Measurements from ENCODE around the gene SPDYE4. TPM values are rescaled to one million over a fixed set of nuclear protein-coding genes. Genes with fewer than 3 reads are reported as not detected.

The SPDYE4 gene
- total RNA-seq, 1 experiment from 2014 or later, result not detected

DNA sequence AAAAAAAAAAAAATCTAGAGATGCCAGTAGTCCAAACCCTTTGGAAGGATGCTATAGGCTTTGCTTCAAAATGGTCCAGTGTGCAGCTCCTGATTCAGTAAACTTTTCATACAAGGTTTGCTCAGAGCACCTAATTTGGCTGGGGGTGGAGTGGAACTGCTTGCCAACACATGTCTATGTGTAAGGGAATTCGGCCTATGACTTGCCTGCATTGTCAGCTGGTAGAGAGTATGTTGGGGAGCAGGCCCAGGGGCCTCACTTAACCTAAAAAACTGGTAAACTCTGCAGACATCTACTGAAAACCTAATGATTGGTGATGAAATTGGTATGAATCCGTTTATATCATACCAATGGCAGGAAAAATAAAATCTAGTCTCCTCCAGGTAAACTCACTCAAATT, 42.3 kb upstream of the SPDYE4 start:
- TF ChIP-seq, protein P1, sequence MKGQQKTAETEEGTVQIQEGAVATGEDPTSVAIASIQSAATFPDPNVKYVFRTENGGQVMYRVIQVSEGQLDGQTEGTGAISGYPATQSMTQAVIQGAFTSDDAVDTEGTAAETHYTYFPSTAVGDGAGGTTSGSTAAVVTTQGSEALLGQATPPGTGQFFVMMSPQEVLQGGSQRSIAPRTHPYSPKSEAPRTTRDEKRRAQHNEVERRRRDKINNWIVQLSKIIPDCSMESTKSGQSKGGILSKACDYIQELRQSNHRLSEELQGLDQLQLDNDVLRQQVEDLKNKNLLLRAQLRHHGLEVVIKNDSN (CRISPR knock-in tag; IDR thresholded peaks at IDR 0.05), result no peak
- TF ChIP-seq NR2C2 (CRISPR knock-in tag; IDR thresholded peaks at IDR 0.05), result no peak
- TF ChIP-seq, protein P2, sequence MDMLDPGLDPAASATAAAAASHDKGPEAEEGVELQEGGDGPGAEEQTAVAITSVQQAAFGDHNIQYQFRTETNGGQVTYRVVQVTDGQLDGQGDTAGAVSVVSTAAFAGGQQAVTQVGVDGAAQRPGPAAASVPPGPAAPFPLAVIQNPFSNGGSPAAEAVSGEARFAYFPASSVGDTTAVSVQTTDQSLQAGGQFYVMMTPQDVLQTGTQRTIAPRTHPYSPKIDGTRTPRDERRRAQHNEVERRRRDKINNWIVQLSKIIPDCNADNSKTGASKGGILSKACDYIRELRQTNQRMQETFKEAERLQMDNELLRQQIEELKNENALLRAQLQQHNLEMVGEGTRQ (CRISPR knock-in tag; IDR thresholded peaks at IDR 0.05), result no peak
- TF ChIP-seq KAT7 (CRISPR knock-in tag; IDR thresholded peaks at IDR 0.05; ENCODE audit: borderline replicate concordance), result no peak
- TF ChIP-seq, protein P3, sequence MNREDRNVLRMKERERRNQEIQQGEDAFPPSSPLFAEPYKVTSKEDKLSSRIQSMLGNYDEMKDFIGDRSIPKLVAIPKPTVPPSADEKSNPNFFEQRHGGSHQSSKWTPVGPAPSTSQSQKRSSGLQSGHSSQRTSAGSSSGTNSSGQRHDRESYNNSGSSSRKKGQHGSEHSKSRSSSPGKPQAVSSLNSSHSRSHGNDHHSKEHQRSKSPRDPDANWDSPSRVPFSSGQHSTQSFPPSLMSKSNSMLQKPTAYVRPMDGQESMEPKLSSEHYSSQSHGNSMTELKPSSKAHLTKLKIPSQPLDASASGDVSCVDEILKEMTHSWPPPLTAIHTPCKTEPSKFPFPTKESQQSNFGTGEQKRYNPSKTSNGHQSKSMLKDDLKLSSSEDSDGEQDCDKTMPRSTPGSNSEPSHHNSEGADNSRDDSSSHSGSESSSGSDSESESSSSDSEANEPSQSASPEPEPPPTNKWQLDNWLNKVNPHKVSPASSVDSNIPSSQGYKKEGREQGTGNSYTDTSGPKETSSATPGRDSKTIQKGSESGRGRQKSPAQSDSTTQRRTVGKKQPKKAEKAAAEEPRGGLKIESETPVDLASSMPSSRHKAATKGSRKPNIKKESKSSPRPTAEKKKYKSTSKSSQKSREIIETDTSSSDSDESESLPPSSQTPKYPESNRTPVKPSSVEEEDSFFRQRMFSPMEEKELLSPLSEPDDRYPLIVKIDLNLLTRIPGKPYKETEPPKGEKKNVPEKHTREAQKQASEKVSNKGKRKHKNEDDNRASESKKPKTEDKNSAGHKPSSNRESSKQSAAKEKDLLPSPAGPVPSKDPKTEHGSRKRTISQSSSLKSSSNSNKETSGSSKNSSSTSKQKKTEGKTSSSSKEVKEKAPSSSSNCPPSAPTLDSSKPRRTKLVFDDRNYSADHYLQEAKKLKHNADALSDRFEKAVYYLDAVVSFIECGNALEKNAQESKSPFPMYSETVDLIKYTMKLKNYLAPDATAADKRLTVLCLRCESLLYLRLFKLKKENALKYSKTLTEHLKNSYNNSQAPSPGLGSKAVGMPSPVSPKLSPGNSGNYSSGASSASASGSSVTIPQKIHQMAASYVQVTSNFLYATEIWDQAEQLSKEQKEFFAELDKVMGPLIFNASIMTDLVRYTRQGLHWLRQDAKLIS (CRISPR knock-in tag; IDR thresholded peaks at IDR 0.05; ENCODE audit: borderline replicate concordance), result no peak
- TF ChIP-seq, protein P4, sequence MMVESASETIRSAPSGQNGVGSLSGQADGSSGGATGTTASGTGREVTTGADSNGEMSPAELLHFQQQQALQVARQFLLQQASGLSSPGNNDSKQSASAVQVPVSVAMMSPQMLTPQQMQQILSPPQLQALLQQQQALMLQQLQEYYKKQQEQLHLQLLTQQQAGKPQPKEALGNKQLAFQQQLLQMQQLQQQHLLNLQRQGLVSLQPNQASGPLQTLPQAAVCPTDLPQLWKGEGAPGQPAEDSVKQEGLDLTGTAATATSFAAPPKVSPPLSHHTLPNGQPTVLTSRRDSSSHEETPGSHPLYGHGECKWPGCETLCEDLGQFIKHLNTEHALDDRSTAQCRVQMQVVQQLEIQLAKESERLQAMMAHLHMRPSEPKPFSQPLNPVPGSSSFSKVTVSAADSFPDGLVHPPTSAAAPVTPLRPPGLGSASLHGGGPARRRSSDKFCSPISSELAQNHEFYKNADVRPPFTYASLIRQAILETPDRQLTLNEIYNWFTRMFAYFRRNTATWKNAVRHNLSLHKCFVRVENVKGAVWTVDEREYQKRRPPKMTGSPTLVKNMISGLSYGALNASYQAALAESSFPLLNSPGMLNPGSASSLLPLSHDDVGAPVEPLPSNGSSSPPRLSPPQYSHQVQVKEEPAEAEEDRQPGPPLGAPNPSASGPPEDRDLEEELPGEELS (CRISPR knock-in tag; IDR thresholded peaks at IDR 0.05), result no peak
- TF ChIP-seq, protein P5, sequence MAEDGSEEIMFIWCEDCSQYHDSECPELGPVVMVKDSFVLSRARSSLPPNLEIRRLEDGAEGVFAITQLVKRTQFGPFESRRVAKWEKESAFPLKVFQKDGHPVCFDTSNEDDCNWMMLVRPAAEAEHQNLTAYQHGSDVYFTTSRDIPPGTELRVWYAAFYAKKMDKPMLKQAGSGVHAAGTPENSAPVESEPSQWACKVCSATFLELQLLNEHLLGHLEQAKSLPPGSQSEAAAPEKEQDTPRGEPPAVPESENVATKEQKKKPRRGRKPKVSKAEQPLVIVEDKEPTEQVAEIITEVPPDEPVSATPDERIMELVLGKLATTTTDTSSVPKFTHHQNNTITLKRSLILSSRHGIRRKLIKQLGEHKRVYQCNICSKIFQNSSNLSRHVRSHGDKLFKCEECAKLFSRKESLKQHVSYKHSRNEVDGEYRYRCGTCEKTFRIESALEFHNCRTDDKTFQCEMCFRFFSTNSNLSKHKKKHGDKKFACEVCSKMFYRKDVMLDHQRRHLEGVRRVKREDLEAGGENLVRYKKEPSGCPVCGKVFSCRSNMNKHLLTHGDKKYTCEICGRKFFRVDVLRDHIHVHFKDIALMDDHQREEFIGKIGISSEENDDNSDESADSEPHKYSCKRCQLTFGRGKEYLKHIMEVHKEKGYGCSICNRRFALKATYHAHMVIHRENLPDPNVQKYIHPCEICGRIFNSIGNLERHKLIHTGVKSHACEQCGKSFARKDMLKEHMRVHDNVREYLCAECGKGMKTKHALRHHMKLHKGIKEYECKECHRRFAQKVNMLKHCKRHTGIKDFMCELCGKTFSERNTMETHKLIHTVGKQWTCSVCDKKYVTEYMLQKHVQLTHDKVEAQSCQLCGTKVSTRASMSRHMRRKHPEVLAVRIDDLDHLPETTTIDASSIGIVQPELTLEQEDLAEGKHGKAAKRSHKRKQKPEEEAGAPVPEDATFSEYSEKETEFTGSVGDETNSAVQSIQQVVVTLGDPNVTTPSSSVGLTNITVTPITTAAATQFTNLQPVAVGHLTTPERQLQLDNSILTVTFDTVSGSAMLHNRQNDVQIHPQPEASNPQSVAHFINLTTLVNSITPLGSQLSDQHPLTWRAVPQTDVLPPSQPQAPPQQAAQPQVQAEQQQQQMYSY (CRISPR knock-in tag; IDR thresholded peaks at IDR 0.05), result no peak
- TF ChIP-seq, protein P6, sequence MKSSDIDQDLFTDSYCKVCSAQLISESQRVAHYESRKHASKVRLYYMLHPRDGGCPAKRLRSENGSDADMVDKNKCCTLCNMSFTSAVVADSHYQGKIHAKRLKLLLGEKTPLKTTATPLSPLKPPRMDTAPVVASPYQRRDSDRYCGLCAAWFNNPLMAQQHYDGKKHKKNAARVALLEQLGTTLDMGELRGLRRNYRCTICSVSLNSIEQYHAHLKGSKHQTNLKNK (CRISPR knock-in tag; IDR thresholded peaks at IDR 0.05), result no peak
- TF ChIP-seq, protein P7, sequence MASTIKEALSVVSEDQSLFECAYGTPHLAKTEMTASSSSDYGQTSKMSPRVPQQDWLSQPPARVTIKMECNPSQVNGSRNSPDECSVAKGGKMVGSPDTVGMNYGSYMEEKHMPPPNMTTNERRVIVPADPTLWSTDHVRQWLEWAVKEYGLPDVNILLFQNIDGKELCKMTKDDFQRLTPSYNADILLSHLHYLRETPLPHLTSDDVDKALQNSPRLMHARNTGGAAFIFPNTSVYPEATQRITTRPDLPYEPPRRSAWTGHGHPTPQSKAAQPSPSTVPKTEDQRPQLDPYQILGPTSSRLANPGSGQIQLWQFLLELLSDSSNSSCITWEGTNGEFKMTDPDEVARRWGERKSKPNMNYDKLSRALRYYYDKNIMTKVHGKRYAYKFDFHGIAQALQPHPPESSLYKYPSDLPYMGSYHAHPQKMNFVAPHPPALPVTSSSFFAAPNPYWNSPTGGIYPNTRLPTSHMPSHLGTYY (CRISPR knock-in tag; IDR thresholded peaks at IDR 0.05), result no peak
- no peak for TF ChIP-seq NFYB (CRISPR knock-in tag; conservative IDR thresholded peaks at IDR 0.05; ENCODE audit: low read depth)
- TF ChIP-seq ZNF219 (CRISPR knock-in tag; IDR thresholded peaks at IDR 0.05; ENCODE audit: borderline replicate concordance), result no peak
- TF ChIP-seq, protein P8, sequence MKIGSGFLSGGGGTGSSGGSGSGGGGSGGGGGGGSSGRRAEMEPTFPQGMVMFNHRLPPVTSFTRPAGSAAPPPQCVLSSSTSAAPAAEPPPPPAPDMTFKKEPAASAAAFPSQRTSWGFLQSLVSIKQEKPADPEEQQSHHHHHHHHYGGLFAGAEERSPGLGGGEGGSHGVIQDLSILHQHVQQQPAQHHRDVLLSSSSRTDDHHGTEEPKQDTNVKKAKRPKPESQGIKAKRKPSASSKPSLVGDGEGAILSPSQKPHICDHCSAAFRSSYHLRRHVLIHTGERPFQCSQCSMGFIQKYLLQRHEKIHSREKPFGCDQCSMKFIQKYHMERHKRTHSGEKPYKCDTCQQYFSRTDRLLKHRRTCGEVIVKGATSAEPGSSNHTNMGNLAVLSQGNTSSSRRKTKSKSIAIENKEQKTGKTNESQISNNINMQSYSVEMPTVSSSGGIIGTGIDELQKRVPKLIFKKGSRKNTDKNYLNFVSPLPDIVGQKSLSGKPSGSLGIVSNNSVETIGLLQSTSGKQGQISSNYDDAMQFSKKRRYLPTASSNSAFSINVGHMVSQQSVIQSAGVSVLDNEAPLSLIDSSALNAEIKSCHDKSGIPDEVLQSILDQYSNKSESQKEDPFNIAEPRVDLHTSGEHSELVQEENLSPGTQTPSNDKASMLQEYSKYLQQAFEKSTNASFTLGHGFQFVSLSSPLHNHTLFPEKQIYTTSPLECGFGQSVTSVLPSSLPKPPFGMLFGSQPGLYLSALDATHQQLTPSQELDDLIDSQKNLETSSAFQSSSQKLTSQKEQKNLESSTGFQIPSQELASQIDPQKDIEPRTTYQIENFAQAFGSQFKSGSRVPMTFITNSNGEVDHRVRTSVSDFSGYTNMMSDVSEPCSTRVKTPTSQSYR (CRISPR knock-in tag; IDR thresholded peaks at IDR 0.05), result no peak
- TF ChIP-seq TCF7 (CRISPR knock-in tag; IDR thresholded peaks at IDR 0.05; ENCODE audit: low read depth), result no peak
- TF ChIP-seq ZNF121 (CRISPR knock-in tag; IDR thresholded peaks at IDR 0.05), result no peak
- TF ChIP-seq GABPB1 (CRISPR knock-in tag; IDR thresholded peaks at IDR 0.05), result no peak
- no peak for TF ChIP-seq ZNF396 (CRISPR knock-in tag; IDR thresholded peaks at IDR 0.05; ENCODE audit: borderline replicate concordance)
- no peak for TF ChIP-seq CREB1 (CRISPR knock-in tag; IDR thresholded peaks at IDR 0.05)
- TF ChIP-seq, protein P9, sequence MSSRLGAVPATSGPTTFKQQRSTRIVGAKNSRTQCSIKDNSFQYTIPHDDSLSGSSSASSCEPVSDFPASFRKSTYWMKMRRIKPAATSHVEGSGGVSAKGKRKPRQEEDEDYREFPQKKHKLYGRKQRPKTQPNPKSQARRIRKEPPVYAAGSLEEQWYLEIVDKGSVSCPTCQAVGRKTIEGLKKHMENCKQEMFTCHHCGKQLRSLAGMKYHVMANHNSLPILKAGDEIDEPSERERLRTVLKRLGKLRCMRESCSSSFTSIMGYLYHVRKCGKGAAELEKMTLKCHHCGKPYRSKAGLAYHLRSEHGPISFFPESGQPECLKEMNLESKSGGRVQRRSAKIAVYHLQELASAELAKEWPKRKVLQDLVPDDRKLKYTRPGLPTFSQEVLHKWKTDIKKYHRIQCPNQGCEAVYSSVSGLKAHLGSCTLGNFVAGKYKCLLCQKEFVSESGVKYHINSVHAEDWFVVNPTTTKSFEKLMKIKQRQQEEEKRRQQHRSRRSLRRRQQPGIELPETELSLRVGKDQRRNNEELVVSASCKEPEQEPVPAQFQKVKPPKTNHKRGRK (CRISPR knock-in tag; IDR thresholded peaks at IDR 0.05; ENCODE audit: borderline replicate concordance), result no peak
- Mint-ChIP-seq H3K4me1 (peaks cover 27% of the 10 kb centered on the region), H3K27me3 (ENCODE audit: low read depth) (peaks cover 4% of the 10 kb centered on the region; the same call in 1 of the 2 replicates), H3K4me3 (no peak overlapping the region), H3K27ac (no peak overlapping the region), H3K36me3 (no peaks in the 10 kb centered on the region), H3K9me3 (no peaks in the 10 kb centered on the region)
- CTCF ChIA-PET, result interaction anchor here (3.2 to 8.9 kb wide), 4 partner anchors 31 to 100 kb away, joined by 29 to 132 read pairs (median 86); no protein-coding TSS in a partner anchor
- no peak for ATAC-seq
- DNase-seq (ENCODE audit: low spot score), result no peak
- POLR2A ChIA-PET, result interaction anchor here (1.4 kb wide), 1 partner anchor 88 kb away, joined by 7 read pairs; no protein-coding TSS in a partner anchor

Measured in WTC11 (cell line).